Osteoblast (primary cell): ENCODE results near the gene ABCC4. TPM values are rescaled to one million over a fixed set of nuclear protein-coding genes. Genes with fewer than 3 reads are reported as not detected.

Experiments used
- DNase-seq: peaks from one replicate; pipeline ENCODE4 v3.0.0; 2011; ENCODE audit warnings: low spot score, mixed read lengths; ENCODE audit not compliant: insufficient read length; ENCODE audit errors: missing footprints
- H2AFZ ChIP-seq: 2 replicates; pipeline ENCODE4 v1.6.0; 2011; ENCODE audit warnings: mild to moderate bottlenecking, low read length
- H3K27ac ChIP-seq: 2 replicates; pipeline ENCODE4 v1.5.1; 2011; ENCODE audit warnings: mild to moderate bottlenecking, low read depth, low read length, moderate library complexity
- H3K27me3 ChIP-seq: 2 replicates; pipeline ENCODE4 v1.6.0; 2012; ENCODE audit warnings: mild to moderate bottlenecking, control low read depth, inconsistent platforms, low read length, moderate library complexity; ENCODE audit not compliant: insufficient read depth
- H3K36me3 ChIP-seq: 2 replicates; pipeline ENCODE4 v1.5.1; 2011; ENCODE audit warnings: mild to moderate bottlenecking, low read length, control low read depth, moderate library complexity; ENCODE audit not compliant: insufficient read depth
- H3K4me1 ChIP-seq: 2 replicates; pipeline ENCODE4 v1.5.1; 2011; ENCODE audit warnings: mild to moderate bottlenecking, low read length, control low read depth, moderate library complexity; ENCODE audit not compliant: insufficient read depth
- H3K4me2 ChIP-seq: 2 replicates; pipeline ENCODE4 v1.6.0; 2011; ENCODE audit warnings: mild to moderate bottlenecking, low read length; ENCODE audit not compliant: insufficient read depth
- H3K4me3 ChIP-seq: fragments of 200-600 bp; sonication (generic); 3 replicates; pipeline ENCODE4 v1.5.1; 2012; ENCODE audit warnings: mild to moderate bottlenecking, low read length, inconsistent platforms; ENCODE audit not compliant: insufficient read depth
- H3K79me2 ChIP-seq: 2 replicates; pipeline ENCODE4 v1.6.0; 2012; ENCODE audit warnings: mild to moderate bottlenecking, low read length, control low read depth, inconsistent platforms; ENCODE audit not compliant: insufficient read depth
- H3K9me3 ChIP-seq: 2 replicates; pipeline ENCODE4 v1.5.1; 2011; ENCODE audit warnings: low read depth, low read length, control low read depth
- H4K20me1 ChIP-seq: 2 replicates; pipeline ENCODE4 v1.6.0; 2012; ENCODE audit warnings: mild to moderate bottlenecking, low read length, control low read depth; ENCODE audit not compliant: insufficient read depth
- total RNA-seq: library from RNA; depleted of rRNA; stranded (reverse); fragments of >200 nt; gene quantifications from 2 replicates; pipeline ENCODE4 v1.2.3, GENCODE V29; 2012
- TF ChIP-seq, protein P1 (sequence below): IDR thresholded peaks from 2 replicates; pipeline ENCODE4 v1.5.1; 2011; ENCODE audit warnings: mild to moderate bottlenecking, low read depth, low read length, moderate library complexity; ENCODE audit errors: extremely low read depth

Gene ABCC4
- total RNA-seq, 1 donor = 27.5 TPM

DNA sequence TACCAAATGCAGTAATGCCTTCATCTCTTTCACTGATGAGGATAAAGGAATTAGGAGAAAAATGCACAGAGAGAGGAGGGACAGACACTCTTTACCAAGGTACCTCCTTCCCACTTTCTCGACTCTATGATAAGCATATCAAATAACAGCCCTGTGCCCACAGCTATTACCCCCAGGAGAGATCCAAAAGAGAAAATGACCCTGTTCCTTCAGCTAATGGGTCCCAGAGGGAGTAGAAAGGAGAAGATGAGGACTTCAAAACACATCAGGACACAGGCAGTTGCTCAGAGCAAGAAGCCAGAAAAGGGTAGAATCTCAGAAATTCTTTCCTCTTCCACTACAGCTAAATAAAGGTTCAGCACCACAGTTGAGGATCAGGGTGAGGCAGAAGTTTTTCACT lies 80.6 kb downstream of the ABCC4 start:
- Histone ChIP-seq H3K4me2 (no peak overlapping the region), H3K4me1 (no peaks in the 10 kb centered on the region), H3K9me3 (no peaks in the 10 kb centered on the region), H3K79me2 (no peaks in the 10 kb centered on the region), H4K20me1 (no peaks in the 10 kb centered on the region), H3K27ac (no peak overlapping the region), H2AFZ (no peak overlapping the region), H3K36me3 (no peaks in the 10 kb centered on the region), H3K27me3 (no peaks in the 10 kb centered on the region), H3K4me3 (no peak overlapping the region)
- DNase-seq = no peak
- TF ChIP-seq, protein P1, sequence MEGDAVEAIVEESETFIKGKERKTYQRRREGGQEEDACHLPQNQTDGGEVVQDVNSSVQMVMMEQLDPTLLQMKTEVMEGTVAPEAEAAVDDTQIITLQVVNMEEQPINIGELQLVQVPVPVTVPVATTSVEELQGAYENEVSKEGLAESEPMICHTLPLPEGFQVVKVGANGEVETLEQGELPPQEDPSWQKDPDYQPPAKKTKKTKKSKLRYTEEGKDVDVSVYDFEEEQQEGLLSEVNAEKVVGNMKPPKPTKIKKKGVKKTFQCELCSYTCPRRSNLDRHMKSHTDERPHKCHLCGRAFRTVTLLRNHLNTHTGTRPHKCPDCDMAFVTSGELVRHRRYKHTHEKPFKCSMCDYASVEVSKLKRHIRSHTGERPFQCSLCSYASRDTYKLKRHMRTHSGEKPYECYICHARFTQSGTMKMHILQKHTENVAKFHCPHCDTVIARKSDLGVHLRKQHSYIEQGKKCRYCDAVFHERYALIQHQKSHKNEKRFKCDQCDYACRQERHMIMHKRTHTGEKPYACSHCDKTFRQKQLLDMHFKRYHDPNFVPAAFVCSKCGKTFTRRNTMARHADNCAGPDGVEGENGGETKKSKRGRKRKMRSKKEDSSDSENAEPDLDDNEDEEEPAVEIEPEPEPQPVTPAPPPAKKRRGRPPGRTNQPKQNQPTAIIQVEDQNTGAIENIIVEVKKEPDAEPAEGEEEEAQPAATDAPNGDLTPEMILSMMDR = no peak

DNA sequence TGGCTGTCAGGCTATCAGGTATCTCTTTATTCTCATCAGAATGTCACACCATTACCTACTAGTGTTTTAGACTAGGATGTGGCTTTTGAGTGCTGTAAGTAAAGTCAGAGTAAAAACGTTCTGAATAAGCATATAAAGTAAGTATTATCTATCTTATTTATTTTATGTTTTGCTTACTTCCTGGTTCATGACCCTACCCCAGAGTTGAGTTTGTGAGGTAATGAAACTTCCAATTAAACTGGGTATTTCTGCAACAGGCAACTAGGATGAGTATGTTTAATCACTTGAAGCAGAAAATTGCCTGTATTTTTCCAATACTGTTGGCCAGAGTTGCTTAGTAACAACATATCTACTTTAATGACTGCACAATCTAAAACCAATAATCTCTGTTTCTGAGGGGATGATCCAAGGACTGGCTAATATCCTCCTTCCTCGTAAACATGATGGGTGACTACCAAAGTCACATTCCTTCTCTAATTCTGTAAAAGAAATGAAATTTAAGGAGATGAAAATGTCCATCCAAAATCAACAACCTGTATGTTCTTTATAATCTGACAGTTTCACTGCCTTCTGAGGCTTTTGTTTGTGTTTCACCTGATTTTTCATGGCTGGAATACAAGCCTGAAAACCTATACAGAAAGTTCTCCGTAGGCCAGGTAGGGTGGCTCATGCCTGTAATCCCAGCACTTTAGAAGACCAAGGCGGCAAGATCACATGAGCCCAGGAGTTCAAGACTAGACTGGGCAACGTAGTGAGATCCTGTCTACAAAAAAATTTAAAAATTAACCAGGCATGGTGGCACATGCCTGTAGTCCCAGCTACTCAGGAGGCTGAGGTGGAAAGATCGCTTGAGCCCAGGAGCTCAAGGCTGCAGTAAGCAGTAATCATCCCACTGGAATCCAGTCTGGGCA lies 83.1 kb downstream of the ABCC4 start:
- no peak for DNase-seq
- Histone ChIP-seq H3K9me3 (no peaks in the 10 kb centered on the region), H3K36me3 (no peaks in the 10 kb centered on the region), H3K4me3 (no peak overlapping the region), H4K20me1 (no peaks in the 10 kb centered on the region), H3K27me3 (no peaks in the 10 kb centered on the region), H3K4me2 (no peak overlapping the region), H3K79me2 (no peaks in the 10 kb centered on the region), H2AFZ (no peak overlapping the region), H3K4me1 (no peaks in the 10 kb centered on the region), H3K27ac (no peak overlapping the region)
- TF ChIP-seq, protein P1 = no peak

DNA sequence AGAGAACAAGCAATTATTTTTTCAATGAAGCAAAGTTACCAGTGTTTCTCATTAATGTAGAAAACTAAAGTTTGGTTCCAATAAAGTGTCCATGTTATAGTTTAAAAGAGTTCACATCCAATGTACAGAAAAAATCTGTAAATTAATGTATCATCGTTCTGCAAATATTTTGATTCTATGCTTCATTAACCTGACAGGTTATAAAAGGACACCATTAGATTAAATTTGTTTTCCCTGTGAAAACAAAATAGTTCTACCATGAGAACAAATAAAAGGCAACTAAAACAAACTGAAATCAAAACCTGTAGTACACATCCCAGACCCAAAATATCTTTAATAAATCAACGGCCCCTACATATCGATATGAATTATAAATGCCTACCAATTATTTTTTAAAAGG lies 85.1 kb downstream of the ABCC4 start:
- no peak for DNase-seq
- no peak overlapping the region for H2AFZ ChIP-seq
- no peaks in the 10 kb centered on the region for H3K79me2 ChIP-seq
- no peaks in the 10 kb centered on the region for H3K4me1 ChIP-seq
- no peak overlapping the region for H3K4me2 ChIP-seq
- no peaks in the 10 kb centered on the region for H4K20me1 ChIP-seq
- no peak overlapping the region for H3K4me3 ChIP-seq
- H3K9me3 ChIP-seq = no peaks in the 10 kb centered on the region
- no peaks in the 10 kb centered on the region for H3K36me3 ChIP-seq
- no peaks in the 10 kb centered on the region for H3K27me3 ChIP-seq
- H3K27ac ChIP-seq = no peak overlapping the region
- TF ChIP-seq, protein P1 = no peak

DNA sequence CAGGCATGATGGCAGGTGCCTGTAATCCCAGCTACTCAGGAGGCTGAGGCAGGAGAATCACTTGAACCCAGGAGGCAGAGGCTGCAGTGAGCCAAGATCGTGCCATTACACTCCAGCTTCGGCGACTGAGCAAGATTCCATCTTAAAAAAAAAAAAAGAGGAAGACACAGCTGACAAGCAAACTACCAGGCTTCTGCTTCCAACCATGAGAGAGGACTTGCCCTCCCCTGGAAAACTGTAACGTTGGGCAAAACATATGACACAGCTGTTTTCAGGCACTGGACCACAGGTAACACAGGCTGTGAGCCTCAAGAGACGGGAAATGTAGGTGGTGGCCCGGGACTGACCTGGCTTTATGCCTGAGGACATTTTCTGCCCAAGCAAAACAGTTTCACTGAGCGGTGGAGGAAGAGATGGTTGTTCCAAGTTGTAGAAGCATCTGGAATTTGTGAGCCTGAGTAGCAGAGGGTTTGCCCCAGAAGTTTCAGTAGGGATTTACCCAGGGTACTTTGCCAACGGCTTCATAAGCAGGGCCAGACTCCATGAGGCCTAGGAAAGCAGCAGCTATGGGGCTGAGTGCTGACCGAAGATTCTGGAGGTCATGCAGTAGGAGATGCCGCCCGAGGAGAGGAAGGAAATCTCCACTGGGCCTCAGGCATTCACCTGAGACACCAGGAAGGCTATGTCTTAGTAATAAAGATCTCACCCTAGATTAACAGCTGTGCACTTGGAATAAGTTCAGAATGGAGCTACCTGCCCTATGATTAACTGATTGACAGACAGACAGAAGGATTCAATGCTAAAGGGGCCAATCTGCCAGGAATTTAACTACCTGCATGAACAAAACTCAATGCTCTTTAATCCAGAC lies 88.0 kb downstream of the ABCC4 start:
- Histone ChIP-seq H3K4me1 (no peaks in the 10 kb centered on the region), H4K20me1 (no peaks in the 10 kb centered on the region), H3K4me2 (no peak overlapping the region), H3K27me3 (no peaks in the 10 kb centered on the region), H3K9me3 (no peaks in the 10 kb centered on the region), H3K27ac (no peak overlapping the region), H3K36me3 (no peaks in the 10 kb centered on the region), H3K79me2 (no peaks in the 10 kb centered on the region), H2AFZ (no peak overlapping the region), H3K4me3 (no peak overlapping the region)
- TF ChIP-seq, protein P1 = no peak
- DNase-seq = no peak
